ENCODE data around the gene ALOX15B. TPM values are rescaled to one million over a fixed set of nuclear protein-coding genes. Genes with fewer than 3 reads are reported as not detected.

Gene ALOX15B
- total RNA-seq, 6 donors from 2014 or later, result 46.2 to 177 (median 105) TPM

DNA sequence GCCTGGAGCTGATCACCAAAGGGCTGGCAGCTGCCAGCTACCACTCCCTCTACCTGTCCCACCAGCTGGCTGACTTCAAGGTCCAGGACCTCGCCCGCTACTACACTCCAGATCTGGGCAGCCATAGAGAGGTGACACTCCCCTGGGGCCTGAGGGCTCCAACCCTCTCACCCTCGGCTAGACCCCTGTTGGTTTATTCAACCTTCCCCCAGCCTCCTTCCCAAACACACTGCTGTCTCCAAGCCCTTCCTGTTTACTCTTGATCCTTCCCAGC, 30.7 kb downstream of the ALOX15B start:
- peaks cover 0 to 24% (median 18%) of the 10 kb centered on the region in 4 donors for H3K27me3 ChIP-seq
- ATAC-seq (ENCODE audit: low FRiP score in 2 of 2) (no peak), DNase-seq (no peak)
- WGBS, 2 donors, result 61 to 70% methylated on average over 3 of the region's 3 CpGs
- TF ChIP-seq, protein P1, sequence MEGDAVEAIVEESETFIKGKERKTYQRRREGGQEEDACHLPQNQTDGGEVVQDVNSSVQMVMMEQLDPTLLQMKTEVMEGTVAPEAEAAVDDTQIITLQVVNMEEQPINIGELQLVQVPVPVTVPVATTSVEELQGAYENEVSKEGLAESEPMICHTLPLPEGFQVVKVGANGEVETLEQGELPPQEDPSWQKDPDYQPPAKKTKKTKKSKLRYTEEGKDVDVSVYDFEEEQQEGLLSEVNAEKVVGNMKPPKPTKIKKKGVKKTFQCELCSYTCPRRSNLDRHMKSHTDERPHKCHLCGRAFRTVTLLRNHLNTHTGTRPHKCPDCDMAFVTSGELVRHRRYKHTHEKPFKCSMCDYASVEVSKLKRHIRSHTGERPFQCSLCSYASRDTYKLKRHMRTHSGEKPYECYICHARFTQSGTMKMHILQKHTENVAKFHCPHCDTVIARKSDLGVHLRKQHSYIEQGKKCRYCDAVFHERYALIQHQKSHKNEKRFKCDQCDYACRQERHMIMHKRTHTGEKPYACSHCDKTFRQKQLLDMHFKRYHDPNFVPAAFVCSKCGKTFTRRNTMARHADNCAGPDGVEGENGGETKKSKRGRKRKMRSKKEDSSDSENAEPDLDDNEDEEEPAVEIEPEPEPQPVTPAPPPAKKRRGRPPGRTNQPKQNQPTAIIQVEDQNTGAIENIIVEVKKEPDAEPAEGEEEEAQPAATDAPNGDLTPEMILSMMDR (IDR thresholded peaks at IDR 0.05), result no peak
- TF ChIP-seq POLR2A (IDR thresholded peaks at IDR 0.05), result no peak
- H3K4me3 ChIP-seq, result no peak overlapping the region
- H3K4me1 ChIP-seq, result peaks cover 30 to 40% (median 33%) of the 10 kb centered on the region in 4 donors
- no peaks in the 10 kb centered on the region for H3K9me3 ChIP-seq
- no peaks in the 10 kb centered on the region for H3K36me3 ChIP-seq
- peak overlapping the region in 3 of 4 donors; percentile 30 to 59 (median 32) for H3K27ac ChIP-seq

DNA sequence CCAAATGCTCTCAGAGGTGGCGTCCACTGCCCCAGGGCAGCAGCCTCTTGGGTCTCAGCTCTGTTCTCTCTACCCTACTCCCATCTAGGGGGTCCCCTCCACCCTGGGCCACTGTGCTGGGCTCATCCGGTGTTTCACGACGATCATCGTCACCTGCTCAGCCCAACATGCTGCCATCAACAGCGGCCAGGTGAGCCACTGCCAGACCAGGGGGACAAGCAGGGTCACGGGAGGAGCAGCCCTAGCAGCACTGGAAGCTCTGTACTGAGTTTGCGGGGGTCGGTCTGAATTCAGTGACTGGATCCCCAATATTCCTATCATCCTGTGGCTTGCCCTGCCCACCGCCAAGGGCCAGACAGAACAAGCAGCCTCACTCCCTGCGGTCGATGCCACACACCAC, 32.6 kb downstream of the ALOX15B start:
- Histone ChIP-seq H3K4me3 (no peak overlapping the region), H3K9me3 (no peaks in the 10 kb centered on the region), H3K27ac (no peak overlapping the region), H3K4me1 (peaks cover 30 to 40% (median 33%) of the 10 kb centered on the region in 4 donors), H3K36me3 (no peaks in the 10 kb centered on the region), H3K27me3 (peaks cover 0 to 34% (median 23%) of the 10 kb centered on the region in 4 donors)
- no peak for TF ChIP-seq EP300 (IDR thresholded peaks at IDR 0.05)
- no peak for TF ChIP-seq POLR2A (IDR thresholded peaks at IDR 0.05)
- TF ChIP-seq, protein P1 (IDR thresholded peaks at IDR 0.05), result no peak
- TF ChIP-seq POLR2AphosphoS5 (IDR thresholded peaks at IDR 0.05), result no peak
- WGBS, 2 donors, result 85 to 91% methylated on average over 8 to 12 of the region's 12 CpGs
- DNase-seq (no peak), ATAC-seq (ENCODE audit: low FRiP score in 2 of 2) (no peak)

DNA sequence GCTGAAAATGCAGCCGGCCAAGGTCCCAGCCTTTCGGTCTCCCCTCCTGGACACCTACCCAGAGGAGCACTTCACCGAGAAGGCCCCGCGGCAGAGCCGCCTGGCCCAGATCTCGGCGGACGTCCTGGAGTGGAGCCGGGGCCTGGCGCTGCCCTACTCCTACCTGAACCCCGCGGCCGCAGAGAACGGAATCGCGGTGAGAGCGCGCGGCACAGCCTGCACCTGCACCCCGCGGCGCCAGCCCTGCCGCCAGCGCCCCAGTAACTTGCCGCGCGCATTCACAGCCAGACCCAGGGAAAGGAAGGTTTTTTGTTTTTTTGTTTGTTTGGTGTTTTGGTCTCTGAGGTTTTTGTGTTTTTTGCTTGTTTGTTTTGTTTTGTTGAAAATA, 33.5 kb downstream of the ALOX15B start:
- ATAC-seq (ENCODE audit: low FRiP score in 2 of 2) (no peak), DNase-seq (peak in 1 of 2 donors; percentile 84)
- no peaks in the 10 kb centered on the region for H3K9me3 ChIP-seq

DNA sequence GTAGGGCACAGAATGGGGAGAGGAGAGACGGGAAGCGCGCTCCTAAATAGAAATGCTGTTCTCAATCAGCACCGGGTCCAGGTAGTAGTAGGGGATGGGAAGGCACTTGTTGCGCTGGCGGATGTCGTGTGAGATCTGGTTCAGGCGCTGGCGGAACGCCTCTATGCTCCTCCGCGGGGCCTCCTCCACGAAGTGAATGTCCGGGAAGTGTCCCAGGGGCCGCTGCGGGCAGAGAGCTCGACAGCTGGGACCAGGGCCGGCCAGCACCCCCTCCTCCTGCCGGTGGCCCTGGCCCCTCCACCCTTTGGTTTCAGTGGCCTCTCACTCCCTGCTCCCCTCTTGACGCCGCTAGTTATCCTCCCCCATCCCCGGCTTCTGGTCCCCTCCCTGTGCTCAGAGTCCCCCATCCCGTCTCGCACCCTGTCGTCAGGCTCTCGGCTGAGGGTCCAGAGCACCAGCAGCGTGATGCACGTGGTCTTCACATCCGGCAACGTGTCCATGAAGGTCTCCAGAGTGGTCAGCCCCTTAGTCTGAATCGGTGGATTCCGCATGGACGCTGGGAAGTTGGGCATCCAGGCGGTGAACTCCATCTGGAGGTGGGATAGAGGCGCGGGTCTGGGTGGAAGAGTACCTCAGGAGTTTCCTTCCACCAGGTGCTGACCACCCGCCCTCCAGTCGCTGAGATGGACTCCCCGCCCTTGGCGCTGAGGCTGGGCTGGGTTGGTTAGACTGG, 34.0 kb downstream of the ALOX15B start:
- 9% methylated on average over 19 to 36 of the region's 40 CpGs for WGBS, 2 donors
- DNase-seq, result no peak
- H3K4me1 ChIP-seq, result peaks cover 30 to 40% (median 33%) of the 10 kb centered on the region in 4 donors

More for the DNA sequence above, 33.5 kb downstream of the ALOX15B start:
- 20 to 31% methylated on average over 27 to 28 of the region's 28 CpGs for WGBS, 2 donors
- H3K27me3 ChIP-seq, result peaks cover 0 to 34% (median 26%) of the 10 kb centered on the region in 4 donors
- no peak overlapping the region for H3K27ac ChIP-seq
- no peaks in the 10 kb centered on the region for H3K36me3 ChIP-seq
- TF ChIP-seq EP300 (IDR thresholded peaks at IDR 0.05), result no peak
- TF ChIP-seq, protein P1 (IDR thresholded peaks at IDR 0.05), result no peak
- no peak for TF ChIP-seq POLR2A (IDR thresholded peaks at IDR 0.05)
- TF ChIP-seq POLR2AphosphoS5 (IDR thresholded peaks at IDR 0.05), result no peak
- peak overlapping the region in 2 of 4 donors; percentile 0 to 18 for H3K4me3 ChIP-seq
- H3K4me1 ChIP-seq, result peaks cover 30 to 40% (median 33%) of the 10 kb centered on the region in 4 donors

More for the DNA sequence above, 34.0 kb downstream of the ALOX15B start:
- Histone ChIP-seq H3K27ac (no peak overlapping the region), H3K27me3 (peaks cover 0 to 36% (median 28%) of the 10 kb centered on the region in 4 donors), H3K36me3 (no peaks in the 10 kb centered on the region), H3K9me3 (no peaks in the 10 kb centered on the region), H3K4me3 (peak overlapping the region in 2 of 4 donors; percentile 0 to 18)
- TF ChIP-seq POLR2A (IDR thresholded peaks at IDR 0.05), result no peak
- TF ChIP-seq, protein P1 (IDR thresholded peaks at IDR 0.05), result no peak
- no peak for TF ChIP-seq EP300 (IDR thresholded peaks at IDR 0.05)
- TF ChIP-seq POLR2AphosphoS5 (IDR thresholded peaks at IDR 0.05), result no peak
- peak in 1 of 2 donors; percentile 15 for ATAC-seq (ENCODE audit: low FRiP score in 2 of 2)

Data from upper lobe of left lung (tissue), 6 donors.